ENCODE data around the gene EFS.

DNA sequence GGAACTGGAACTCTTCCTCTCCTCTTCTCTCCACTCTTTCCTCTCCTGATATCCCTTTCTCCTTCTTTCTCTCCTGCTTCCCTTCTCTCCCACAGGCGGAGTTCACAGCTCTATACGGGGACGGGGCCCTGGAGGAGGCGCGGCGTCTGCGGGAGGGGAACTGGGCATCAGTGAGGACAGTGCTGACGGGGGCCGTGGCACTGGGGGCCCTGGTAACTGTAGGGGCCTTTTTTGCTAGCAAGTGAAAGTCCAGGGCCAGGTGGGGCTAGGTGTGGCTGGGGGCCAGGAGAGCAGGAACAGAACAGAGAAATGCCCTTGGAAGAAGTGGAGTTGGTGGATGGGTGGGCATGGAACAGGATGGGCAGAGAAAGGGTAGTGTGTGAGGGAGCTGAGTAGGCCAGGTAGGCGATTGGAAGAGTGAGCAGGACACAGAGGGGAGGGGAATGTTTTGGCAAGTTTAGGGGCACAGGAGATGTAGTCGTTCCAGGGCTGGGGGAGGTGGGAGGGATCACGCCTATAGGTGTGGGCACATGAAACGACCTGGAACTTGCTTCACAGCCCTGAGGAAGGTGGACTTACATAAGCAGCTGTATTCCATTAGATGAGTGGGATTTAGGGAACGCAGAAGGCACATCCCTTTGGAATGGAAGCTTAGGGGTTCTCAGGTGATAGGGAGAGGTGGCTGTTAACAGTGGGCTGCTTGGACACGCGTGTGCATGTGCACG, 56.1 kb downstream of the EFS start:
- TF ChIP-seq, protein P1, sequence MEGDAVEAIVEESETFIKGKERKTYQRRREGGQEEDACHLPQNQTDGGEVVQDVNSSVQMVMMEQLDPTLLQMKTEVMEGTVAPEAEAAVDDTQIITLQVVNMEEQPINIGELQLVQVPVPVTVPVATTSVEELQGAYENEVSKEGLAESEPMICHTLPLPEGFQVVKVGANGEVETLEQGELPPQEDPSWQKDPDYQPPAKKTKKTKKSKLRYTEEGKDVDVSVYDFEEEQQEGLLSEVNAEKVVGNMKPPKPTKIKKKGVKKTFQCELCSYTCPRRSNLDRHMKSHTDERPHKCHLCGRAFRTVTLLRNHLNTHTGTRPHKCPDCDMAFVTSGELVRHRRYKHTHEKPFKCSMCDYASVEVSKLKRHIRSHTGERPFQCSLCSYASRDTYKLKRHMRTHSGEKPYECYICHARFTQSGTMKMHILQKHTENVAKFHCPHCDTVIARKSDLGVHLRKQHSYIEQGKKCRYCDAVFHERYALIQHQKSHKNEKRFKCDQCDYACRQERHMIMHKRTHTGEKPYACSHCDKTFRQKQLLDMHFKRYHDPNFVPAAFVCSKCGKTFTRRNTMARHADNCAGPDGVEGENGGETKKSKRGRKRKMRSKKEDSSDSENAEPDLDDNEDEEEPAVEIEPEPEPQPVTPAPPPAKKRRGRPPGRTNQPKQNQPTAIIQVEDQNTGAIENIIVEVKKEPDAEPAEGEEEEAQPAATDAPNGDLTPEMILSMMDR (IDR thresholded peaks at IDR 0.05): no peak
- TF ChIP-seq POLR2AphosphoS5 (IDR thresholded peaks at IDR 0.05; ENCODE audit: low read depth, low read length): no peak
- TF ChIP-seq, protein P2, sequence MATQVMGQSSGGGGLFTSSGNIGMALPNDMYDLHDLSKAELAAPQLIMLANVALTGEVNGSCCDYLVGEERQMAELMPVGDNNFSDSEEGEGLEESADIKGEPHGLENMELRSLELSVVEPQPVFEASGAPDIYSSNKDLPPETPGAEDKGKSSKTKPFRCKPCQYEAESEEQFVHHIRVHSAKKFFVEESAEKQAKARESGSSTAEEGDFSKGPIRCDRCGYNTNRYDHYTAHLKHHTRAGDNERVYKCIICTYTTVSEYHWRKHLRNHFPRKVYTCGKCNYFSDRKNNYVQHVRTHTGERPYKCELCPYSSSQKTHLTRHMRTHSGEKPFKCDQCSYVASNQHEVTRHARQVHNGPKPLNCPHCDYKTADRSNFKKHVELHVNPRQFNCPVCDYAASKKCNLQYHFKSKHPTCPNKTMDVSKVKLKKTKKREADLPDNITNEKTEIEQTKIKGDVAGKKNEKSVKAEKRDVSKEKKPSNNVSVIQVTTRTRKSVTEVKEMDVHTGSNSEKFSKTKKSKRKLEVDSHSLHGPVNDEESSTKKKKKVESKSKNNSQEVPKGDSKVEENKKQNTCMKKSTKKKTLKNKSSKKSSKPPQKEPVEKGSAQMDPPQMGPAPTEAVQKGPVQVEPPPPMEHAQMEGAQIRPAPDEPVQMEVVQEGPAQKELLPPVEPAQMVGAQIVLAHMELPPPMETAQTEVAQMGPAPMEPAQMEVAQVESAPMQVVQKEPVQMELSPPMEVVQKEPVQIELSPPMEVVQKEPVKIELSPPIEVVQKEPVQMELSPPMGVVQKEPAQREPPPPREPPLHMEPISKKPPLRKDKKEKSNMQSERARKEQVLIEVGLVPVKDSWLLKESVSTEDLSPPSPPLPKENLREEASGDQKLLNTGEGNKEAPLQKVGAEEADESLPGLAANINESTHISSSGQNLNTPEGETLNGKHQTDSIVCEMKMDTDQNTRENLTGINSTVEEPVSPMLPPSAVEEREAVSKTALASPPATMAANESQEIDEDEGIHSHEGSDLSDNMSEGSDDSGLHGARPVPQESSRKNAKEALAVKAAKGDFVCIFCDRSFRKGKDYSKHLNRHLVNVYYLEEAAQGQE (IDR thresholded peaks at IDR 0.05; ENCODE audit: insufficient read depth in 1 of 2, low read depth in 2 of 2, low read length in 1 of 2): no peak
- no peak for TF ChIP-seq TCF7L2 (IDR thresholded peaks at IDR 0.05; ENCODE audit: low read depth, low read length)
- TF ChIP-seq SIN3A (IDR thresholded peaks at IDR 0.05; ENCODE audit: borderline replicate concordance, insufficient read depth, low read depth, low read length): no peak

All from Panc1 (cell line).